ENCODE measurements around the gene PSD.
"Not testable (repeated sequence)": the region's sequence is repeated elsewhere in the genome, so short reads cannot be mapped to it uniquely, and the experiment has no call there.

The PSD gene
- total RNA-seq, result 3.8 to 4.4 reads per million in 2 donors

GRCh38 chr10:102418622-102419268 is at the start of gene PSD:
PSD (minus strand) TSS chr10:102418785; CDS start chr10:102417038, 1,747 bp downstream.
- no peak for DNase-seq

- no peak for DNase-seq
Observed at GRCh38 chr10:102467971-102468438, 49.4 kb upstream of the PSD start.

GRCh38 chr10:102467318-102467717 is 48.7 kb upstream of the PSD start:
- no peak for DNase-seq

GRCh38 chr10:102465466-102465865 is 46.9 kb upstream of the PSD start:
- DNase-seq, result no peak

GRCh38 chr10:102463983-102464382 is 45.4 kb upstream of the PSD start:
- DNase-seq, result no peak

- DNase-seq, result no peak
Observed at GRCh38 chr10:102462512-102463054, 44.0 kb upstream of the PSD start.

GRCh38 chr10:102461187-102462054 is 42.8 kb upstream of the PSD start:
- DNase-seq, result peak; percentile 84 to 93 (median 92)

- no peak for DNase-seq
Observed at GRCh38 chr10:102460836-102461186, 42.2 kb upstream of the PSD start.

- DNase-seq, result no peak
Observed at GRCh38 chr10:102458656-102459055, 40.1 kb upstream of the PSD start.

- DNase-seq, result no peak
Observed at GRCh38 chr10:102457591-102458150, 39.1 kb upstream of the PSD start.

- no peak for DNase-seq
Observed at GRCh38 chr10:102455893-102456471, 37.4 kb upstream of the PSD start.

GRCh38 chr10:102454662-102455487 is 36.3 kb upstream of the PSD start:
- DNase-seq, result not testable (repeated sequence)

GRCh38 chr10:102453502-102453901 is 34.9 kb upstream of the PSD start:
- no peak for DNase-seq

- DNase-seq, result peak in 2 of 5 experiments; percentile 44 to 58
Observed at GRCh38 chr10:102452672-102453340, 34.2 kb upstream of the PSD start.

- no peak for DNase-seq
Observed at GRCh38 chr10:102451105-102451969, 32.8 kb upstream of the PSD start, which contains the start of gene C10orf95. C10orf95 (minus strand) TSS chr10:102451543; CDS start chr10:102451093, 450 bp downstream.

- DNase-seq, result peak; percentile 71 to 98 (median 85)
Observed at GRCh38 chr10:102450374-102451104, 32.0 kb upstream of the PSD start.

- no peak for DNase-seq
Observed at GRCh38 chr10:102450124-102450373, 31.5 kb upstream of the PSD start.

- DNase-seq, result peak; percentile 59 to 95 (median 79)
Observed at GRCh38 chr10:102449321-102450123, 30.9 kb upstream of the PSD start.

GRCh38 chr10:102444851-102445250 is 26.3 kb upstream of the PSD start:
- no peak for DNase-seq
